ENCODE results near the gene ENTHD1.
"Not testable (repeated sequence)": the region's sequence is repeated elsewhere in the genome, so short reads cannot be mapped to it uniquely, and the experiment has no call there.

Gene ENTHD1

DNA sequence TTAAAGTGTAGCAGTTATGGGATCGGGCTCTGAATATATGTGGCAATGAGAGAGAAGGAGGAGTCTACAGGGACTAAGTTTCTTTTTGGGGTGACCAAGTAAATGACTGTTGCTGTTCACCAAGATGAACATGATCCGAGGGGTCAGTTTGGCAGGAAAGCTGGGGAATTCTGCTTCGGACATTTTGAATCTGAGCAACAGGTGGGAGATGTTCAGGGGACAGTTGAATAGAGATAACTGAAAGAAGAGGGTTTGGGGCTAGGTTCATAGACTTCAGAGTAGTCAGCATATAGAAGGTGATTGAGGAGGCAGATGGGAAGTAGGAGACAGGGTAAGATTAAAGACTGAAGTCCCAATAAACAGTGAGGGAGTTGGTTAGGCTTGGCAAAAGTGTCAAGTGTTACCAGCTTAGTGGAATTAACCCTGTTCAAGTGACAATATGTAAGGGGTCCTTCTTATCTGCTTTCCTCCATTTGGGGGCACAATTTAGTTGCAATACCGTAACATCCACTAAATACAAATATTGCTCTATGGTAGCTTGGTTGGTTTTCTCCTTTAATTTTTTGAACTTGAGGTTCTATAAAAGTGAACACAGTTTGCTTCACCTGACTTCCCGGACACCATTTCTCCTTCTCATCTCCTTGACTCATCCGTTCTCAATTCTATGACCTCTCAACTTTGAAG, 2.9 kb upstream of the ENTHD1 start:
- DNase-seq, result no peak

DNA sequence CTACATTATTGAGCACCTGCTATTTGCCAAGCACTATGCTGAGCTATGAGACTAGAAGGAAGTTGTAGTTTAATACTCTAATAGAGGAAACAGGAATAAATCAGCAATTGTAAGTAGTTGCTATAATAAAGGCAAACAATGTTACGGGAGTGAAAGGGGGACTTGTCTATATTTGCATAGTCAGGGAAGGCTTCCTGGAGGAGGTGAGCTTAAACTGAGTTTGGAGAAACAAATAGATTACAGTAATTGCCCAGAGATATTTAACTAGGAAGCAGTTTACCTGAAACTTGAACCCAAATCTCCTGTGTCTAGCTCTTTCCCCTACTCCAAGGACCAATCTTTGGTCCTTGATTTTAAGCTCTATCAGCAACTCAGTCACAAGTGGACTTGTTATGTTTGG, 2.1 kb upstream of the ENTHD1 start:
- DNase-seq, result no peak

- no peak for DNase-seq
Measured at GRCh38 chr22:39894554-39895092, 1.1 kb upstream of the ENTHD1 start.

DNA sequence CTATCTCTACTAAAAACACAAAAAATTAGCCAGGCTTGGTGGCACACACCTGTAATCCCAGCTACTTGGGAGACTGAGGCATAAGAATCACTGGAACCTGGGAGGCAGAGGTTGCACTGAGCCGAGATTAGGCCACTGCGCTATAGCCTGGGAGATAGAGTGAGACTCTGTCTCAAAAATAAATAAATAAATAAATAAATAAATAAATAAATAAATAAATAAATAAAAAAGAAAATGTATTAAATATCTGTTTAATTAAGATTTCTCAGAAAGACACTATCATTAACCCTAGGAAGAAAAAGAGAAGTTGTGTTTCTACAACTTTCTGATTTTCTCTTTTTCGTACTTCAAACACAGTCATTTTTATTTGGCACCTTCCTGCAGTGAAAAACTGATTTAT, 3.6 kb downstream of the ENTHD1 start:
- not testable (repeated sequence) for DNase-seq

GRCh38 chr22:39883057-39883456, 10.5 kb downstream of the ENTHD1 start:
- no peak for DNase-seq

- no peak for DNase-seq
Measured at GRCh38 chr22:39880722-39881121, 12.8 kb downstream of the ENTHD1 start.

- DNase-seq, result no peak
Measured at GRCh38 chr22:39877079-39877845, 16.3 kb downstream of the ENTHD1 start.

GRCh38 chr22:39875176-39875885, 18.2 kb downstream of the ENTHD1 start:
- peak in 1 of 14 donors; percentile 2 for DNase-seq

- DNase-seq, result no peak
Measured at GRCh38 chr22:39873965-39874364, 19.6 kb downstream of the ENTHD1 start.

DNA sequence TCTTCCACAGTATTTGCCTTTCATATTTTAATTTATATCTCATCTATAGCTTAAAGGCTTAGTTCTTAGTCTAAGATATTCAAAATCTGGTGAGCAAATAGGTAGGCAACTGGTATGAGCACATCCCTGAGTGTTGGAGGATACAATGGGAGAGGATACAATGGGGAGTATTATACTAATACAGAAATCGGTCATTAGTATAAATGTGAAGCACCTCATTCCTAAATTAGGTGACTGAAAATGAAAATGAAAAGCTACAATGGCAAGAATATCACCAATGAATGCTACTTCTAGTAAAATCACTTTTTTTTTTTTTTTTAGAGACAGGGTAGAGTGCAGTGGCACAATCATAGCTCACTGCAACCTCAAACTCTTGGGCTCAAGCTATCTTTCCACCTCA, 21.0 kb downstream of the ENTHD1 start:
- no peak for DNase-seq

DNA sequence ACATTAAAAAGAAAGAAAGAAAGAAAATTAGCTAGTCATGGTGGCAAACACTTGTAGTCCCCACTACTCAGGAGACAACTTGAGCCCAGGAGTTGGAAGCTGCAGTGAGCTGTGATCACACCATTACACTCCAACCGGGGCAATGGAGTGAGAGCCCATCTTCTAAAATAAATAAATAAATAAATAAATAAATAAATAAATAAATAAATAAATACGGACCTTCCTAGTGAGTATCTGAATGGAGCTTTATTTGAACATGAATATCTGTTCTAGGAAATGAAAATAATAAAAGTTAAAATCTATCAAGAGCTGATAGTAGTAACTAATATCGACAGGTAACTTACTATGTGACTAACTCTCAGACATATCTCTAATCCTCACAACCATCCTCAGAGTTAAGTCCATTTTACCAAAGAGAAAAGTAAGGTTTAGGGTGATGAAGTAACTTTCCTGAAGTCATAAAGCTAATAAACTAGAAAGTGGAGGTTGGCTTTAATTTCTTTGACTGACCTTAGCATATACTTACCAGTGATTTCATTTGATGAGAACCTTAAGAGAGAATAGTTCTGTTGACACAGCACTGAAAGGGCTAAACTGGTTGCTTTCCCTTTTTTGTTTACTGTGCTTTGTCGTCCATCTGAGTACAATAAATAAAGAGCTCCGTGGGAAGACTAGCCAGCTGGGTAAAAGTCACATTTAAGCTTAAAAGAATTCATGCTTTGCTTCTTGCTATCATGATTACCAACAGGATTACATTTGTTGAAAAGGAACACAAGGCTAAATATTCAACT, 22.4 kb downstream of the ENTHD1 start:
- no peak for DNase-seq

DNA sequence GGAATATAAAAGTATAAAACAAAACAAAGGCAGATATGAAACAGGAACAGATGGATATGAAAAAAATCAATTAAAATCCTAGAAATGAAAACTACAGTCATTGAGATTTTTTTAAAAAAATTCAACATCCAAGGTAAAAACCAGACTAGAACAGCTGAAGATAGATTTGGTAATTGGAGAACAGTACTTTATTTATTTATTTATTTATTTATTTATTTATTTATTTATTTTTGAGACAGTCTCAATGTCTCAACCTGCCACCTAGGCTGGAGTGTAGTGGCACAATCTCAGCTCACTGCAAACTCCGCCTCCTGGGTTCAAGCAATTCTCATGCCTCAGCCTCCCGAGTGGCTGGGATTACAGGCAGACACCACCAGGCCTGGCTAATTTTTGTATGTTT, 23.8 kb downstream of the ENTHD1 start:
- not testable (repeated sequence) for DNase-seq

DNA sequence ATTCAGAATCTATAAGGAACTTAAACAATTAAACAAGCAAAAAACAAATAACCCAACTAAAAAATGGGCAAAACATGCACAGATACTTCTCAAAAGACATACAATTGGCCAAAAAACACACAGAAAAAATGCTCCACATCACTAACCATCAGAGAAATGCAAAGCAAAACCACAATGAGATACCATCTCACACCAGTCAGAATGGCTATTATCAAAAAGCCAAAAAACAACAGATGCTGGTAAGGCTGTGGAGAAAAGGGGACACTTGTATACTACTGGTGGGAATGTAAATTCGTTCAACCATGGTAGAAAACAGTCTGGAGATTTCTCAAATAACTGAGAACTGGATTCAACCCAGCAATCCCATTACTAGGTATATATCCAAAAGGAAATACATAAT, 24.8 kb downstream of the ENTHD1 start:
- no peak for DNase-seq

DNA sequence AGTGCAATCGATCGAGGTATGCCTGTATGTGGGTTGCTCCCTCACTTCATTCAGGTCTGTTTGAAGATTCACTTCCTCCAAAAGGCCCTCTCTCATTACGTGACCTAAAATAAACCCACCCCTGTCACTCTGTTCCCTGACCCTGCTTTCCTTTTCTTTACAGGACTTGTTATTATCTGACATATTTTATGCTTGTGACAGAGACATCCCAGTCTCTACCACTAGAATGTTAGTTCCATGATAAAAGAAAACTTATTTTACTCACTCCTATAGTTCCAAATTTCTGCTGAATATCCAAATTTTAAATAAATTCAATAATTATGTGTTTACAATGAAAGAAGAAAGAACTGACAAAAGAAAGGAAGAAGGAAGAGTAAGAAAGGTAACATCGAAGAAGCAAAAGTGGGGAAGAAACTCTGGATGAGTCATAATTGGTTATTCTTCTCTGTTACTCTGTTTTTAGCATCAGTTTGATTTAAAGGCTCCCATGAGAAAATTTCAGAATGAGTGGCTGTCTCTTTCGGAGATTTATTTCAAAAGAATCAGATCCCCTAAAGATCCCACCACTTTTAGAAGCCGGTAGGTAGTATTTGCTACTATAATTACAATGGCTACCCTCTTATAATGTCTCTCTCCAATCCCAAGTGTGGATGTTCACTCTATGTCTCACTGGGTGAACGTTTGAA, 33.5 kb downstream of the ENTHD1 start:
- DNase-seq, result no peak

GRCh38 chr22:39856588-39856987, 37.0 kb downstream of the ENTHD1 start:
- DNase-seq, result no peak

DNA sequence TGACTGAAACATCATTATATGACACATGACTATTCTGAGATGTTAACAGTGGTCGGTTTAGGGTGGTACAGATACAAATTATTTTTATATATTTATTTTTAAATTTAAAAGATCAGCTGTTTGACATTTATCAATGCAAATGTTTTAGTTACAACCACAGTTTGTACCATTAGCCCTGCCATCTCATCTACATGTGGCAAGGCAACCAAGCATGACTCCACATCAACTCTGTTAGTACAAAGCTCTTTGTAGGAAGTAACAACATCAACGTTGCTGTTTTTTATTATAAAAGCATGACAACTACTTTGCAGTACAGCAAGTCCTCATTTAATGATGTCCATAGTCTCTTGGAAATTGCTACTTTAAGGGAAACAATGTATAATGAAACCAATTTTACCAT, 40.8 kb downstream of the ENTHD1 start:
- DNase-seq, result no peak

GRCh38 chr22:39851606-39852315, 41.8 kb downstream of the ENTHD1 start:
- no peak for DNase-seq

DNA sequence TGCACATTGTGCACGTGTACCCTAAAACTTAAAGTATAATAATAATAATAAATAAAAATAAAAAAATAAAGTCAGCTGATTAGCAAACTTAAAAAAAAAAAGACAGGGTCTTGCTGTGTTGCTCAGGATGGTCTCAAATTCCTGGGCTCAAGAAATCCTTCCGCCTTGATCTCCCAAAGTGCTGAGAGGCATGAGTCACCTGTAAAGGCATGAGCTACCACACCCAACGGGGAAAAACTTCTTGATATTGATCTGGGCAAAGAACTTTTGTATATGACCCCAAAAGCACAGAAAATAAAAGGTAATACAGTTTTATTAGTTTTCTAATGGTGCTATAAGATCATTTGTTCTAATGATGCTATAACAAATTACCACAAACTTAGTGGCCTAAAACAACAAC, 46.1 kb downstream of the ENTHD1 start:
- DNase-seq, result no peak

GRCh38 chr22:39846539-39846938, 47.0 kb downstream of the ENTHD1 start:
- DNase-seq, result not testable (repeated sequence)

DNA sequence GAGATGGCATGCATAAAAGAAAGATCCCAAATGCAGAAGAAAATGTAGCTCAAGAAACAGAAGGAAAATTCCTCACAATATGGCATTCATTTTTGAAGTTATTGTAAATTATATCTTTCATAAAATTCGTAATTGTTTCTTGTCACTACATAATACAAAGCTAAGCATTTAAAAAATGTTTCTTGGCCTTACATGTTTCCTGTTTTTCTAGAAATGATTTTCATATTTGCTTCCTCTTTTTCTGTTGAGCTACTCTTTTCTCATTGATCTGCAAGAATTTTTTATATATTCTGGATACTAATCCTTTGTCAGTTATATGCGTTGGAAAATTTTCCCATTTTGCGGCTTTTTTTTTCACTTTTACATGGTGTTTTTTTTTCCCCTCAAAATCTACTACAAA, 48.0 kb downstream of the ENTHD1 start:
- no peak for DNase-seq

GRCh38 chr22:39839917-39840510, 53.5 kb downstream of the ENTHD1 start:
- no peak for DNase-seq

Measured in C1 segment of cervical spinal cord (tissue), 14 donors.